ENCODE data around the gene NNT.
"Not testable (repeated sequence)": the region's sequence is repeated elsewhere in the genome, so short reads cannot be mapped to it uniquely, and the experiment has no call there.

Gene NNT

DNA sequence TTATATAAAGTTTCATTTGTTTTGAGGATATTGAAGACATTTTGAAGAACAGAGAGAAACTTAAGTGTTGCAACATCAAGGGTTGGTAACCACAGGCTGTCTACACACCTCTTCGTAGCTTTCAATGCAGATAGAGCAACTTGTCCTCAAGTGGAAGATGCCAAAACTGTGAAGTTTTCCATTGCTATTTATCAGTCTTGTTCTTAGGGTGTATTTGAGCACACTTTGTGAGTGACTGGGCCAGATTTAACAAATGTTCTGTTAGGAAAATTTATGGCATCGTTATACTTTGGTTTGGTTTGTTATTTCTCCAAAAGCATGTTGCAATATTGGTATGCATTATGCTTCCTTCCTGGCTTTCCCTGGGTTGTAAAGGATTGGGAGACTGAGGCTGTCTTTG lies 31.6 kb downstream of the NNT start:
- no peak for DNase-seq

DNA sequence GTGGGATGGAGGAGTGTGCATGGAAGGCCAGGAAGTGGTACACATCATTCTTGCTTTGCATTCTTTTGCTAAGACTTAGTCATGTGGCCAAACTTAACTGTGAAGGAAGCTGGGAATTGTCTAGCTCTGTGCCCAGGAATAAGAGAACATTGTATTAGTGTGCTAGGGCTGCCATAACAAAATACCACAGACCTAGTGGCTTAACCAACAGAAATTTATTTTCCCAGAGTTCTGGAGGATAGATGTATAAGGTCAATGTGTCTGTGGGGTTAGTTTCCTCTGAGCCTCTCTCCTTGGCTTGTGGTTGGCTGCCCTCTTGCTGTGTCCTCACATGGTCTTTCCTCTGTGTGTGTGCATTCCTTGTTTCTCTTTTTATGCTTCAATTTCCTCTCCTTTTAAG lies 32.4 kb downstream of the NNT start:
- DNase-seq, result no peak

DNA sequence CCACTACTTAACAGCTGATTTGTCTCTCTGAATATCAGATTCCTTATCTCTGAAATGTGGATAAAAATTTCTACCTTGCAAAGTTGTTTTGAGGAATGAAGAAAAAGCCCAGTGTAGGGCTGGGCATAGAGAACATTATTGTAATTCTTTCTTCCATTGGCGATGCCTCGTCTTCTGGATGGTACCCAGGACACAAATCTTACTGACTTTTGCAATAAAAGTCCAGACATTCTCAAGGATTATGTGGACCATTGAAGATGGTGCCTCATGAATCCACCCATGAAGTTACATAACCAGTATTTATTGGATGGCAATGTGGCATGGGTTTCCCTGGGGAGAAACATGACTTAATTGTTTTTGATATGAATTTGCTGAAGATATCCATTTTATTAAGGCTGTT lies 33.1 kb downstream of the NNT start:
- DNase-seq, result no peak

DNA sequence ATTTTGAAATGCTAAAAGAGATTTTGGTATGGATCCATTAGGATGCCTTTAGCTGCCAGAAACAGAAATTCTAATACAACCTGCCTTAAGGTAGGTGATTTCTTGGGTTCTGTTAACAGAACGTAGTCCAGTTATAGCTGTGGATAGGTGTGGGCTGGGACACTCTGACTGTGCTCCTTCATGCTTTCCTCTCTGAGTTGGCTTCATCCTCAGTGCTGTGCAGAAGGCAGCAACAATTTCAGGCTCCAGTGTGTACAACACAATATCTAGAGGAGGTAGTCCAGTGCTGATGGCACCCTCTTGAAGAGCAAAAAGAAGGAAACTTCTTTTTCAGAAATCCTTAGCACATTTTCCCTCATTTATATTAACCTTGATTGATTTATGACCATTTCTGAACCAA lies 34.4 kb downstream of the NNT start:
- no peak for DNase-seq

DNA sequence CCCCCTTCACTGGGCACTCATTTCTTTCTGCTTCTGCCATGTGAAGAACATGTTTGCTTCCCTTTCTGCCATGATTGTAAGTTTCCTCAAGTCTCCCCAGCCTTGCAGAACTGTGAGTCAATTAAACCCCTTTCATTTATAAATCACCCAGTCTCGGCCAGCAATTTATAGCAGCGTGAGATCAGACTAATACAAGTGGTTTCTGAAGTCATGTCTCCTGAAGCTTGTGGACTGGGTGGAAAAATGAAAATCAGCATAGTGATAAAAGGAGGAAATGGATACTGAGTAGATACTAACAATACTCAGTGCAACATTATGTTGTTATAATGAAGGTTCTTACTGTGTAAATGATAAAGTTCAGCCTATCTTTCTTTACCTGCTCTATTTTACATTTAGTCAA lies 35.1 kb downstream of the NNT start:
- no peak for DNase-seq

DNA sequence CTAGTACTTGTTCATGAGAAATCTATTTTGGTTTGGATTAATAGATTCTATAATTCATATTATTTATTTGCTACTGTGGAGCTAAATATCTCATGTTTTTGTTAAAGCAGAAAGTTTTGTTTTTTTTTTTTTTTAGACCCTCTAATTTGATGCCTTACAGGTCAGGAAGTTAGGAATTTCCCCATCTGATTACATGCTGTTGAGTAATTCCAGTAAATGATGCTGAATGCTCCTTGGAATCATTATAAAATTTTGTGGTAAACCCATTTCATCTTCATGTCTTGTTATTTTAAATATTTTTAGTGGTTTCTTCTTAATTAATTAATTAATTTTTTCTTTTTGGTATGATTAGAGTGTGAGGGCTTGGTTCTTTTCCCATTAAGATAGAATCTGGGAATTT lies 35.6 kb downstream of the NNT start:
- DNase-seq, result no peak

DNA sequence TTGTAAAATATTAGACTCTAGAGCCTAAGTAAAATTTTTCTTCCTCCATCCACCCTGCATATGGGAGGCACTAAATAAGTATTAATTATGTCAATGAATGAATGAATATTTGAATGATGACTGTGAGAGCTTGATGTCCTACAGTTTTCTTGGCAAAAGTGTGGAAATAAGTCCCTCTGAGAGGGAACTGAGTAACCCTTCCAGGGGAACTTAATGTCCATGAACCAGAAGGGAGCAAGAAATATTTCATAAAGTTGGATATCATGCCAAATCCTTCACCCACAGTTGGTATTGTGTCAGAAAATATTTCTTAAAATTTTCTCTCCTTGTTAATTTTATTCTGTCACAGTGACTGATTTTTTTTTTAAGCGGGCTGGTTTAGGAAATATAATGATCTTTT lies 36.6 kb downstream of the NNT start:
- no peak for DNase-seq

DNA sequence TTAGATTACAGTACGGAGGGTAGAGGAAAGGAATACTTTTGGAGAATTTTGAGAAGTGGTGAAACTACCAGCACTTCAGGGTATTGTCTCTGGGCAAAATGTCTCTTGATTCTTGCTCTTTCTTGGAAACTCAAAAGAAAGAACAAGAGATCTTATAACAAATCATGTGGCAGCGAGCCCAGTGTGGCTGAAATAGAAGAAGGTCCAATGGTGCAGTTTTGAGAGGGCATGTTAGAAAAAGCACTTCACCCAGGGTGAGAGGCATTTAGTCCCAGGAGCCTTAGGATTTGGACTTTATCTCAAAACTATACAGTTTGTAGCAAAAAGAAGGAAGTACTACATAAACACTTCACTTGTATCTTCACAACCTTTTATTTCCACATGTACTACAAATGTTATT lies 39.4 kb downstream of the NNT start:
- no peak for DNase-seq

DNA sequence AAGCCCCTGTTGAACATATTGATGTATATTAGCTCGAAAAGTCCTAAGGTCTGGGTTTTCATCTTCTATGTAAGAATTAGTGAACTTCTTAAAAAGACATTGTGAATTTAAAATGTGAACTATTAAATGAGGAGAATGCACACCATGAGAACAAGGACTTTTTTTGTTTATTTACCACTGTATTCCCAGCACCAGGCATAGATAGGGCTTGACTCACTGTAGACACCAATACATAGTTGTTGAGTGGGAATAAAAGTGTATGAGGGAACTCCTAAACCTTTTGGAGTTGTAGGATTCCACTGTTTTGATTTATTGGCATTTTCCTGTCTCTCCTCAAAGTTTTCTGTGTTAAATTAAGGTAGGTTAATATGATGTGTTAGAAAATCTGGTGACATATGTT lies 40.3 kb downstream of the NNT start:
- no peak for DNase-seq

DNA sequence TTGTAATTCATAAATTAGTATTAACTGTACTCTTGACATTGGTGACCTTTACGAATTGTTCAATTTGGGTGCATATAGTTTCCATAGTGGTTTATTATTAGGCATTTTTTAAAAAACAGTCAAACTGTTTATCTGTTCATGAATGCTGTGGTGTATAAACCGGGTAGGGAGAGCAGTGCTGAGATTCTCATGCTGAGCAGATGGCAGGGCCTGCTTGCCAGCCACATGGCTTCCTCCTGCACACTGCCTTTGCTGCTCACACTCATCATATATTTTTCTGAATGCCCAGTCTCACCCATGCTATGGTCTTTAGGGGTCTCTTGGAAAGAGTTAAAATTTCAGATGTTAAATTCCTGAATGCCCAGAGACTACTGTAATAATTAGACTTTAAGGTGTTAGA lies 40.8 kb downstream of the NNT start:
- DNase-seq, result no peak

DNA sequence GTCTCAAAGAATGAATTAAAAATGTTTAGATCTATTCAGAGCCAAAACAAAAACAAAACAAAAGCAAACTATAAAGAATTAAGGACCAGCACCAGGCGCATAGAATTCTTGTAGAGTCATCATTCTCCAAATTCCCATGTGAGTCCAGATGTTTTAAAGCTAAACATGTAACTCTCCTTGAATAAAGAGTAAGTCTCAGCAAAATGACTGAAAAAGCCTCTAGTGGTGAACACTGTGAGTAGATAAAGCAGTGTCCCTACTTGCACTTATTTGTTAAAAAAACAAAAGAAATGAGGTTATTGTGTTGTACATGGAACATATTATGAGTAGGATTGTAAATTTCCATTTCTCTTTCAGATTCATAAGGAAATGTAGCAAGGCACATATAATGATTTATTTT lies 44.0 kb downstream of the NNT start:
- DNase-seq, result no peak

DNA sequence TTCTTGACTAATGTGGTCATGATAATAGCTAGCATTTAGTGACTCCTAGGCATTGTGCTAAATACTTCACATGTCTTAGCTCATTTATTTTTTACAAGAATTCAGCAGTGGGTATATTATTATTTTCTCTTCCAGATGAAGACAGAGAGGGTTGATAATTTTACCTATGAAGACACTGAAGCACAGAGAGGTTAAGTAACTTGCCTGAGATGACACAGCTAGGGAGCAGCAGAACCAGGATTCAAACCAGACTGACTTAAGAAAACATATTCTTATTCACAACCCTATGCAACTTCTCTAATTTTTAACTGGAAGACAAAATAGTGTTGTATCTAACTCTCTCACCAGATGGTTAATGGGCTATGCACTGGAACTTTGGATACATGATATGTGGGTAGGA lies 44.8 kb downstream of the NNT start:
- DNase-seq, result no peak

DNA sequence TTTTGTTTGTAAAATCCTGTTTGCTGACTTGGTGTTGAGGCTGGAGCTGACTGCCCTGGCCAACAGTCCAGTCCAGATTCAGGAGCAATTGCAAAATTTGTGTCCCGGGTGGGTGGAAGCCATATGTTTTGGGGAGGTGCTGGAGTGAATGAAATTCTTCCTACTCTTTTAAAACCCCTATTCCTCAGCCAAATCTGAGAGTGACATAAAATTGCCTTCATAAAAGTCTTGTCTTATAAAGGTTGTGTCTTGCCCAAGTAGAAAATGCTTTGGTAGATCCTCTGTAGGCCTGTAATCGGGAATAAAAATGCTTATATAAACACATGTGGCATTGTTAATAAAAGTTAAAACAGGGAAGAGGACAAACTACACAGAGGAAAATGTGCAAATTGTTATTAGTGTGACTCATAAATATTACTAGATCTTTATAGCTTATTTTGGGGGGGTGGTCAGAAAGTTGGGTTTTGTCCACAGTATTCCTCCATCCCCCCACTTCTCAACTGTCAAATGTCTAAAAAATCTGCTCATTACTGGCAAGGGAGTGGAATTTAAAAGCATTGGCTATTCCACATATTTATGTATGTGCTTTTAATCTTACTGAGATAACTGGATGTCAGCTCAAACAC lies 45.6 kb downstream of the NNT start:
- DNase-seq, result no peak

DNA sequence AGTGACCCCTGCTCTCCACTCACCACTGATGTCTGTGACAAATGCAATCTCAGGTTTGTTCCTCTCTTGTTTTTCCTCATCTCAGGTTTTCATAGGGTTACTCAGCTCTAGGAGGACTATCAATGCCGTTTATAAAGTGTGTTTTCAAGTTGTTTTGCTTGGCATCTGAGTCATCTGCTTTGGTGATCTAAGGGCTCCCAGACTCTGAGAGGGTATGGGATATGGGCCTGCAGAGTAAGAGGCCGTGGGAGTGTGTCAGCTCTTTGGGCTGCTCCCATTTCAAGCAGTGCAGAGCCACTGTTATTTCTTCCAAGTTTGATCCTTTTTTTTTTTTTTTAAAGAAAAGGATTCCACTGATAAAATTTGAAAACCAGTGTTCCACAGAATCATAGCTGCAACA lies 46.3 kb downstream of the NNT start:
- no peak for DNase-seq

DNA sequence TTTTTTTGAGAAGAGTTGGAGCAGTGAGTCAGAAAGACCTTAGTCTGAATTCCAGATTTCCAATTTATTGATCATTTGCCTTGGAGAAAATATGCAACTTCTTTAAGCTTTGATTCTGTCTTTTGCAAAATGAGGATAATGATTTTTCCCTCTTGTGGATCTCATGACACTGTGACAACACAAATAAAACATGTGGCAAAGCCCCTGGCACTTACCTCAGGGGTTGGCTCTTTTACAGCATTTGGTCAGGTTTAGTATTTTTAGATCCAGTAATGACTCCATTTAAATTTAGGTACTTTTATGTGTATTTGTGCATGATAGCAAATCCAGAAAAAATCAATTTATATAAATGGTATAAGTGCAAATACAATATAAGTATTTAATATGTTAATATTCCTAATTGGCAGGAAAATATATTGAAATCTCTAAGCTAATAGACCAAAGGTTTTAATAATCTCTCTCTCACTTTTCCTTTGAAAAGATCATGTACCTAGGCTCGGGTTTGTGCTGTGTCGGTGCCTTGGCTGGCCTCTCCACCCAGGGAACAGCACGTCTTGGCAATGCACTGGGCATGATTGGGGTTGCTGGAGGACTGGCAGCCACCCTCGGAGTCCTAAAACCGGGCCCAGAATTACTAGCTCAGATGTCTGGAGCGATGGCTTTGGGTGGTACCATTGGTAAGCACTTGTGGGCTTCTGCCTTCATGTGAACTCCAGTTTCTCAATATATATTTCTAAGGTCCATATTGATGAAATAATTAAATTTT lies 49.7 kb downstream of the NNT start:
- no peak for DNase-seq

DNA sequence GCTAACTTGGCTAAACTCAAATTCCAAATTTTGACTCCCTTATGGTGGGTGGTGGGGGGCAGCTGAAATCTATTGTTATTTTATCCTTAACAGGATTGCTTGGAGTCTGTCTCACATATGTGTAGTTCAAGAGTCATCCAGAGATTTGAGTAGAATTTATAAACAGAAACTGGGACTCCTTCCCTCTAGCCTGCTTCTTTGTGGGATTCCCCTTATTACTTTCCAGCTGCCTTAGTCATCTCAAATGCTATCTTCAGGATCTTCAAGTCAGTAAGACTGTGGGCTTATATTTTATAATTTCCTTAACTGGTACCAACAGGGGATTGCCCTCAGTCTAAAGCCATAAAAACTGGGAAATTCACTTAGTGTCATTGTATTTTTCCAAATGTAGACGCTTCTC lies 55.5 kb downstream of the NNT start:
- no peak for DNase-seq

DNA sequence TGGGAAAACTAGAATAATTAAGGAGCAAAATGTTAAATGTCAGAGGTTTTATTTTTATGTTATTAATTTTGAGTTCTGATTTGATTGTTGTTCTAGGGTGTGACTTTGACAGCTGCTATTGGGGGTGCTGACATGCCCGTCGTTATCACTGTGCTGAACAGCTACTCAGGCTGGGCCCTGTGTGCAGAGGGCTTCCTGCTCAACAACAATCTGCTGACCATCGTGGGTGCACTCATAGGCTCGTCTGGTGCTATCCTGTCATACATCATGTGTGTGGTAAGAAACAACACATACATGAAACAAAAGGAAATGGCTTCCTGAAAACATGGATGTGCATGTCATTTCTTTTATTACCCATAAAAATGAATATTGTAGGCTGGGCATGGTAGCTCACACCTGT lies 56.1 kb downstream of the NNT start:
- DNase-seq, result no peak

DNA sequence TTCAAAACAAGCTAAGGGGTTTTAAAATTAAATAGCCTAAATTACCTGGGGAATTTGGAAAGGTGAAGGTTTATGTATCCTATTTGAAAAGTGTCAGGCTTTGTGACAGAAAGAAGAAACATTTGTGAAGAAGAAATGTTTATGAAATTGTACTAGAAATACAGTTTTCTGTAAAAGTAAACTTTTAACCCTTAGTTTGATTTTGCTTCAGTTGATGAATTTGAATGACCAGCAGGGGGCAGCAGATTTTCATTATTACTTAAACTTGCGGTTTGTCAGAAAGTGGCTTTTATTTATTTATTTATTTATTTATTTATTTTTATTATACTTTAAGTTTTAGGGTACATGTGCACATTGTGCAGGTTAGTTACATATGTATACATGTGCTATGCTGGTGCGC lies 58.1 kb downstream of the NNT start:
- DNase-seq, result no peak

DNA sequence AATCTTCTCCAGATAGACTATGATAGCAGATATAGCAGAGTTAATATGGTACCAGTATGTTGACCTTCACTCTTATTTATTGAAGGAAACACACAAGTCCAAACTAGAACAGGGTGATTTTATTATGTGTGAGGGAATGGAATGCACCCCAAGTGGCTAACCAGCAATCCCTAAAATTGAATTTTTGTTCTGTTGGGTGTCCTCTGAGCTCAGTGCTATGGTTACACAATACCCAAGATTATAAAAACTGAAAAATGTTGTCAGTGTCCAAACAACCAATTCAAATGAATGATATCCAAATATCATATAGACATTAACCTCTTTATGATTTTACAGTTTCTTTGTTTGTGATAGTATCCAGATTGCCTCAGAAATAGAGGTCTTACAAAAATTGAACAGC lies 60.9 kb downstream of the NNT start:
- no peak for DNase-seq

DNA sequence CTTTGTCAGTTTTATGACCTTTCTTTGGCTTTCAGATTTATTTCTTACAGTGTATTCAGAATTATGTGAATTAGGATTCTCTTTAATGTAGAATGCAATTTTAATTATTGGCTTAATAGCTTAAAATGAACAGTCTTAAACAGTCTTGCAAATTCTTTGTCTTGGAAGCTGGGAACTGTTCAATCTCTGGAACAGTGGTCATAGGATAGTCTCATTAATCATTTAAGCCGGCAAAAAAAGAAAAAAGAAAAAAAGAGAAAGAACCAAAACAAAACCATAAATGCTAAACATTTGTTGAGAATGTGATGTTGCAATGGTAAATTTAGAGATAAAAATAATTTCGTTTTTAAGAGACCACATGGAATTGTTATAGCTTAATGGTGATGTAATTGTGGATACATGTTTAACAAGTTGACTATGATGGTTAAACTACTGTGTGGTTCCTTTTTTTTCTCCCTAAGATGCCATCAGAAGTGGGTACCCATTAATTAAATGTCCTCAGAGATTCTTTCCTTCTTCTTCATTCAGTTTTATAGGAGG lies 61.6 kb downstream of the NNT start:
- no peak for DNase-seq

DNA sequence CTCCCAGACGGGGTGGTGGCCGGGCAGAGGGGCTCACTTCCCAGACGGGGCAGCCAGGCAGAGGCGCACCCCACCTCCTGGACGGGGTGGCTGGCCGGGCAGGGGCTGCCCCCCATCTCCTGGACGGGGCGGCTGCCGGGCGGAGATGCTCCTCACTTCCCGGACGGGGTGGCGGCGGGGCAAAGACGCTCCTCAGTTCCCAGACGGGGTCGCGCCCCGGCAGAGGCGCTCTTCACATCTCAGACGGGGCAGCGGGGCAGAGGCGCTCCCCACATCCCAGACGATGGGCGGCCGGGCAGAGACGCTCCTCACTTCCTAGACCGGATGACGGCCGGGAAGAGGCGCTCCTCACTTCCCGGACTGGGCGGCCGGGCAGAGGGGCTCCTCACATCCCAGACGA lies 62.8 kb downstream of the NNT start:
- not testable (repeated sequence) for DNase-seq

DNA sequence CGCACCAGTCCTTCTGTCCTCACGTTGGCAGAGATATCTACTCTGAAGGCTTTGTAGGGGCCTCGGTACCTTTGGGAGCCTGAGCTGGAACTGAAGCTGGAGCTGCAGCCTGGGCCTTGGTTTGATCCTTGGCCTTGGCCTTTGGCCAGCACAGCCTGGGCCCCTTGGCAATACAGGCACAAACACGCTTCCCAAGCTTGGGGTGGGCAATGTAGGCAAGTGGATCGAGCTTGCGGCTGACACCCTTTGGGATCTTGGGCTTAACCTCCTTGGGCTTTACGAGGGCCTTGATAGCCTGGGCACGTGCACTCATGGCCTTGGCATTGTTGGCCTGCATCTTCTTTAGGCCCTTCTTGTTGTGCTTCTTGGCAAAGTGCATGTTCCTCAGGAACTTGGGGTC lies 63.7 kb downstream of the NNT start:
- DNase-seq, result not testable (repeated sequence)

DNA sequence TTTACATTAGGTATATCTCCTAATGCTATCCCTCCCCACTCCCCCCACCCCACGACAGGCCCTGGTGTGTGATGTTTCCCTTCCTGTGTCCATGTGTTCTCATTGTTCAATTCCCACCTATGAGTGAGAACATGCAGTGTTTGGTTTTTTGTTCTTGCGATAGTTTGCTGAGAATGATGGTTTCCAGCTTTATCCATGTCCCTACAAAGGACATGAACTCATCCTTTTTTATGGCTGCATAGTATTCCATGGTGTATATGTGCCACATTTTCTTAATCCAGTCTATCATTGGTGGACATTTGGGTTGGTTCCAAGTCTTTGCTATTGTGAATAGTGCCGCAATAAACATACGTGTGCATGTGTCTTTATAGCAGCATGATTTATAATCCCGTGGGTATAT lies 64.4 kb downstream of the NNT start:
- not testable (repeated sequence) for DNase-seq

DNA sequence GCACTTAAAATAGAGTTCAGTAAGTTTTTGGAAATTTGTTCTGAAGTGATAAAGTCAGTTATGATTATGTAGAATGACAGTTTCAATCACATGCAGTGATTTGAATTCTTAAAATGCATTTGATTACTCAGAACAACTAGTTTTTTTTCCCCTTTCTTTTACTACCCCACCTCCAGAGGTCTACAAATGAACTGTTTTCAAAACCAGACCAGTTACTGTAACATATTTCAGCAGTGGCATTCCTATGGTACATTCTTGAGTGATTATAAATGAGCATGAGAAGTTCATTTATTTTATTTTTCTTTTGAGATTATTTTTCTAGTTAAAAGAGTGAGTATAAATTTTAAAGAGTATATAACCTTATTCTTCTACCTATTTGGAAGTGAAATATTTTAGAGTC lies 71.6 kb downstream of the NNT start:
- no peak for DNase-seq

DNA sequence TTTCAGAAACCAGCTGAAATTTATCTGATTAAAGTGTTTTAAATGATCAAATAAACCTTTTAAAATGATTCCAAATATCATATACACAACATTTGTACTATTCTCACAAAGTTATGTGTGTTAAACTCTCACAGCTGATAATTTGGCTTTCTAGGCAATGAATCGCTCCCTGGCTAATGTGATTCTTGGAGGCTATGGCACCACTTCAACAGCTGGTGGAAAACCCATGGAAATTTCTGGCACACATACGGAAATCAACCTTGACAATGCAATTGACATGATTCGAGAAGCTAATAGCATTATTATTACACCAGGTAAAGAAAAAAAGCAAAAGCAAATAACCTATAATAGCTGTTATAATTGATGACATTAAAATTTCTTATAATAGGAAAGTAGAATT lies 72.4 kb downstream of the NNT start:
- no peak for DNase-seq
